Stimulated activated CD4-positive, alpha-beta T cell treated with anti-CD3 and anti-CD28 coated beads, Interleukin-1b, Interleukin-23, amount 100 ng/mL, for 48 hours (primary cell): ENCODE measurements around the gene VGLL4.
"Not testable (repeated sequence)": the region's sequence is repeated elsewhere in the genome, so short reads cannot be mapped to it uniquely, and the experiment has no call there.

Experiments used
- DNase-seq: peaks from one replicate; pipeline ENCODE4 v3.0.0-alpha.2; 2020

The VGLL4 gene

GRCh38 chr3:11582191-11582968 lies 61.3 kb downstream of the VGLL4 start:
- no peak for DNase-seq

DNA sequence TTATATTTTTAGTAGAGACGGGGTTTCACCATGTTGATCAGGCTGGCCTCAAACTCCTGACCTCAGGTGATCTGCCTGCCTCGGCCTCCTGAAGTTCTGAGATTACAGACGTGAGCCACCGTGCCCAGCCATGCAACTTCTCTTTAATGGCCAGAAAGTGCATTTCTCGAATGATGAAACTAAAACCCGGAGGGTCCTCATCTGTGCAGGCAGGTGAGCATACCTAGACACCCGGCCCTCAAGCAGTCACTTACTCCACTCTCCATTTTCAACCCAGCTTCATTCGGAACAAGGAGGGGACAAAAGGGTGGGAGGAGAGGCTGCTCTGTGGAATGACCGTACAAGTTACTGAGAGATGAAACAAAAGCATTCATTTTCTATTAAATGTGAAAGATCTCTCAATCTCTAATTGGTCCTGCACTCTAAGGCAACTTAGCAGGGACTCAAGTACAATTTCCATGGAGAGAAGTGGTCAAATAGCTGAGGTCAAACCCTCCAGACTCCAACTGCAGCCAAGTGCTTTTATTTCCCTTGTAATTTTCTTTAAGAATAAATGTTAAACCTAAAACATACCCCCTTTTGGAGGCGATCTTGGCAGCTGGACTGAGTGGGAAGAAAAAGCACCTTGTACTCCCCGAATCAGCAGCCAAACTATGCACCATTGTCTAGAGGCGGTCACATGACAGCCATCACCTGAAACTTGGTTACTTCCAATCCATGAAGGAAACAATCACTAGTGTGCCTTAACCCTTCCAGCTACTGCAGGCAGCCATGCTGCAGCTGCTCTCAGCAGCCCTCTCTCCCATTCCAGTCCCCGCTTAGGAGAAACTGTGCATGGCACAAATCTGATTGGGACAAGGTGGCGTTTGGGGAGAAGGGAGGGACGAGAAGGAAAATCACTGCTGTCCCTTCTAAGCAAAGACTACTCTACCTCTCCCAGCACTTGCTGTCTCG lies 62.2 kb downstream of the VGLL4 start:
- no peak for DNase-seq

- DNase-seq = no peak
Observed at GRCh38 chr3:11580645-11581044, 63.1 kb downstream of the VGLL4 start.

- DNase-seq = no peak
Observed at GRCh38 chr3:11578169-11578568, 65.5 kb downstream of the VGLL4 start.

DNA sequence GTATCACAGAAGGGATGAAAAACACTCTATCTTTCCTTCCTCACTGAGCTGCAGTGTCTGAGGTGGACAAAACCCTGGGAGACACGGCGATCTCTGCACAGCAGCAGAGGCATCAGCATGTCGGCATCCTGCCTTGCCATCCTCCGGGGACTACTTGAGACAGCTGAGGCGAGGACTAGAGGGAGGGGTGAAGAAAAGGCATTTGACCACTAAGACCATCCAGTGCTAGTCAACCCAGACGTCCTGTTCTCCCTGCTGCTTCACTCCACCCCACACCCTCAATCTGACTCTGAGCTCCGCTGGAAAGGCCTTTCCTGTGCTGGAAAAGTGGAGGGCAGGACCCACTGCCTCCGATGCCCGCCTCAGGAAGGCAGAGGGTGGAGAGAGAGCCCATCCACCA lies 67.3 kb downstream of the VGLL4 start:
- no peak for DNase-seq

- no peak for DNase-seq
Observed at GRCh38 chr3:11575677-11576076, 68.0 kb downstream of the VGLL4 start.

DNA sequence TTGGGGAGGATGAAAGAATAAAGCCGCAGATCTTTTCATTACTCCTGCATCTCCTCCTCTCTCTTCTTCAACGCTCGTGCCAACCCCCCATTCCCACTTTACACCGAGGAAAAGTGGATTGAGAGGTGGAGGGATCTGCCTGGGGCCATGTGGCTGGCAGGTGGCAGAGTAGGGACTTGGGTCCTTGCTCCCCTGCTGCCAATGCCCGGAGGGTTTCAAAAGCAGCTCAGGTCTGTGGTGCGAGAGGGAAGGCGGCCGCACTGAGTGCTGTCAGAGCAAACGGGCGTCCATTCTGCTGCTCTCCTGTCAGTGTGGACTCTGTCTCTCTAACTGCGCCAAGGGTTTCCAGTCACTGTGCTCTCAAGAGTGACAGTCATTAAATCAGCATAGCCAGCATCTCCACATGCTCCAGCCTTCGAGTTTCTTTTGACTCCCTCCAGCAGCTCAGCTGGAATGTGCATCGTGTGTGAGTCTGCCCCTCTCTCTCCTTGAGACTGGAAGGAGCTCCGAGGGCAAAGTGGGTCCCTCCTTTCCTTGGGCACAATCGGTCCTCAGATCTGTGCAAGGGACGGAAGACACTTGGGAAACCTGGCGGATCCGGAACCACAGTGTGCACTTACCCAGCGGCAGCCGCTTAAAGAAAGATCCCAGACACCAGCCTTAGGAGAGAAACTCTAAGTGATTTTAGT lies 68.6 kb downstream of the VGLL4 start:
- no peak for DNase-seq

DNA sequence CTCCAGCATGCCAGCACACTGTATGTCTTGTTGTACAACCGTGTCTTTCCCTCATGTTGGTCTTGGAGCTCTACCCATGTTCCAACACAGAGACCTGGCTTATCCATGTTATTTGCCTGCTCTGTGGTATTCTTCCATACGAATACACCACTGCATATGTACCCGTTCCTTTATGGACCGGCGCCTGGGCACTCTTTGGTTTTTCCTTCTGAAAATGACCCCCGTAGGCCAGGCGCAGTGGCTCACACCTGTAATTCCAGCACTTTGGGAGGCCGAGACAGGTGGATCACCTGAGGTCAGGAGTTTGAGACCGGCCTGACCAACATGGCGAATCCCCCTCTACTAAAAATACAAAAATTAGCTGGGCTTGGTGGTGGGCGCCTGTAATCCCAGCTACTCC lies 71.1 kb downstream of the VGLL4 start:
- not testable (repeated sequence) for DNase-seq

DNA sequence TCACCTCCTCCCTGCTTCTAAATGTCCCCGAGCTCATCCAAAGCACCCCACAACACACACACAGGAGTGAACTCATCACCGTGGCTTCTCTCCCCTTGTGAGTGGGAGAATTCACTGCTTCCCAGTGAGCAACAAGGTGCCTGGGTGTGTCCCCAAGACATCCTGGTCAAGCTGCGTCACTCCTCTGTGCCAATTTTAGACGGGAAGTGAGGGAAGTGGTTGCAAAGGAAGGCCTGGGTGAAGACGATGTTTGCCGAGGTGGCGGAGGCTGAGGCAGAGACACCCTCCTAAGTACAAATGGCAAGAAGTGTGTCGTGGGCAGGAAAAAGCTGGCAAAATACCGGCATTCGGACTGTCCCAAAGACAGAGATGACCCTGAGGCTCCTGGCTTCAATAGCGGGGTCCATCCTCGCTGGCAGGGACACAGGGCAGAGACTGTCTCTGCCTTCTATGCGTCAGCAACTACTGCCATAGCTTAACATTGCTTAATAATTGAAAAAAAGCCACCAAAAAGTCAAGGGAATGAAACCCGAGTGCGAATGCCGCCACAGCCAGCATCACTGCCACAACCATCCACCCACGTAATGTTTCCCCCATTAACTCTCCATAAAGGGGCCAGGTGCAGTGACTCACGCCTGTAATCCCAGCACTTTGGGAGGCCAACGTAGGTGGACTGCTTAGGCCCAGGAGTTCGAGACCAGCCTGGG lies 72.8 kb downstream of the VGLL4 start:
- no peak for DNase-seq

DNA sequence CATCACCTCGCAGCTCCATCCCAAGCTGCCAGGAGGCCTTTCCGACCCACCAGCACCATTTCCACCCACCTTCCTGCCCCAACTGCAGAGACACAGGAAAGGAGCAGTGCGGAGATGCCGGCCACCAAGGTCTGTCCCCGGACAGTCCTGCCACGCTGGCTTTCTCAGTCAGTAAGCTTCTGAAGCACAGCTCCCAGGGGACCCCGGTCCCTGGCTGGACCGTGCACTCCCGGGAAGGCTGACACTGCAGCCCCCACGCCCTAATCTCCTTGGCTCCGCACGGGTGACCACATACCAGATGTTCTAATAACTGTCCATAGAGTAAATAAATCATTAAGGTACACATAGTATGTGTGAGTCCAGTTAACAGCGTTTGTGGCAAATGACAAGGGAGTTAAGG lies 73.5 kb downstream of the VGLL4 start:
- no peak for DNase-seq

- DNase-seq = no peak
Observed at GRCh38 chr3:11569156-11569741, 74.5 kb downstream of the VGLL4 start.

GRCh38 chr3:11568503-11569155 lies 75.1 kb downstream of the VGLL4 start:
- DNase-seq = no peak

GRCh38 chr3:11567516-11568467 lies 75.9 kb downstream of the VGLL4 start:
- DNase-seq = no peak

GRCh38 chr3:11566916-11567315 lies 76.8 kb downstream of the VGLL4 start:
- DNase-seq = no peak

DNA sequence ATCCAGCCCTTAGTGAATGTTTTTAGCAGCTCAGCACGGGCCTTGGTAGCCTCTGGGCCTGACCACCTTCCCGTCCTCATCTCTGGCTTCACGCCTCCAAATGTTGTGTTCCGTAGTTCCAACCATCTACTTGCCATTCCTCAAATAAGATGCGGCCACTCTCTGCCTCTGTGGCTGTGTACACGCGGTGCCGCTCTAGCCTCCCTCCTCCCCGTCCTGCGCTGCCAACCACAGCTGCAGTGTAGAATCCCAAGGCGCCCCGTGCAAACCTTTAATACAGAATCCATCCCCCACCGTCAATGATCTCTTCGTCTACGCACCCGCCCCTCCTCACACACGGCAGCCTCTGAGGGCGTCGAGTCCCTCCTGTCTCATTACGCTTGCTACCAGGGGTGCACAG lies 77.2 kb downstream of the VGLL4 start:
- DNase-seq = no peak

DNA sequence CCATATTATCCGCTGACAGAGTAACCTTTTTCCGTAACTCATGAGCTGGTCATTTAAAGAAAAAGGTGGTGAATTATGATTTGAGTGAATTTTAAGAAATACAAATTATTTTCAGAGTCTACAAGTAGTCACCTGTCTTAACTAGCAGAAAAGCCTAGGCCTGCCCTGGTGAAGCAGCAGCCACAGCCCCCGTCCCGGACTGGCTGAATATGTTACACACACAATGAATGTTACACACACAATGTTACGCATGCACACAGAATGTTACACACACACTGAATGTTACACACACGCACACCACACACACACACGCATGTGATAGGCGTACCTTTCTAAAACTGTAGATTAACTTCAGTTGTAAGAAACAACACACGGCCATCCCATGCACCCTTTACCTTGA lies 77.8 kb downstream of the VGLL4 start:
- DNase-seq = no peak

GRCh38 chr3:11565492-11565891 lies 78.2 kb downstream of the VGLL4 start:
- no peak for DNase-seq

DNA sequence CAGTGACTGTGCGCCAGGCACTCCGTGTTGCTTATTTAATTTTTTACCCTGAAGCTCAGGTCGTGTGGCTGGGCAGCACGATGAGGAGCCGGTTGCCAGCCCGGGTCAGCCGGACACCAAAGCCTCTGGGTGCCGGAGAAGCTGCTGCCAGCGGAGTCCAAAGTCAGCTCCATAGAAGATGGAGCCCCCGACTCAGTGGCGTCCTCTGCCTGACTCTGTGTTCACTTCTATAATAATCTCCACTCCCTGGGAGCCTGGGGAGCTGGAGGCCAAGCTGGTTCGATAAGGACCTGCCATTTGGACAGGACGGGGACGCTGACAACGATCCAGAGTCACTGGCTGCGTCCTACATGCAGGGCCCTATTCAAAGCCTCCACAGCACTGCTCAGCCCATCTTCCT lies 78.6 kb downstream of the VGLL4 start:
- DNase-seq = no peak

DNA sequence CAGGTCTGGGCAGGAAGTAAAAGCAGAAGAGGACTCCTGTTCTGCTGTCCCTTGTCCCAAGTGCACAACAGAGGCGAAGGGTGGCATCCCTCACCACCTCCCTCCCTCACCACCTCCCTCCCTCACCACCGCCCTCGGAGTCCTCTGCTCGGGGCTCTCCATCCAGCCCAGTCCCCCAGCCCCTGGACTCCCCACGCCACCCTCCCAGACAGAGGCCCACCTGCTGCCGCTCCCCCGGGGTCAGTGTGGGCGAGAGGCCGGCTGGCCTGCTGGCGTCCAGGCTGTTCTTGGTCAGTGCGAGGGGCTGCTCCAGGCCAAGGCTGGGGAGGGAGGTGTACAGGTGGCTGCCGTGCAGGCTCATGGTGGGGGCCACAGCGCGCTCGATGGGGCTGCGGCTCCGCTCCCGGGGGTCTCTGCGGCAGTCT lies 79.1 kb downstream of the VGLL4 start:
- DNase-seq = no peak

DNA sequence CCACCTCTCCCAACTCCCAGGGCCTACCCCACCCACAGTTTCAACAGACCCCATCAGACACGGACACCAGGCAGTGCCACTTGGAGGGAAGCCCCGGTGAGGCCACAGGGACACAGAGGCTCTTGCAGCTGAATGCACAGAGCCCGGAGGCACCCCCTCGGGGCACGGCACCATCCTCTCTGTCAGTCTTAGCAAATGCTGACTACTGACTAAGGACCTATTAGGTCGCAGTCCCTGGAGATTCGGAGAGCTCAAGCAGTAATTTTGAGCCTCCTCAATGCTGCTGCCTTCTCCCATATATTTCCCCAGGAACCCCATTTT lies 79.9 kb downstream of the VGLL4 start:
- no peak for DNase-seq
